K562 (cell line): ENCODE data around the gene SHISA7. TPM values are rescaled to one million over a fixed set of nuclear protein-coding genes. Genes with fewer than 3 reads are reported as not detected.

Experiments used
- ARNT ChIP-seq, 2 experiments: fragments of 450-650 bp; IDR thresholded peaks; 2 replicates each; pipeline ENCODE4 v1.6.1; 2016; ENCODE audit warnings: mild to moderate bottlenecking in 1 of 2
- CC2D1A ChIP-seq: fragments of 450-650 bp; IDR thresholded peaks from 2 replicates; pipeline ENCODE4 v1.6.1; 2017; ENCODE audit warnings: mild to moderate bottlenecking
- CTBP1 ChIP-seq: fragments of 450-650 bp; IDR thresholded peaks from 2 replicates; pipeline ENCODE4 v1.6.1; 2016; ENCODE audit warnings: borderline replicate concordance
- DNMT1 ChIP-seq: fragments of 450-650 bp; IDR thresholded peaks from 2 replicates; pipeline ENCODE4 v1.6.1; 2016; ENCODE audit warnings: antibody characterized with exemption, mild to moderate bottlenecking
- FOXA1 ChIP-seq: fragments of 450-650 bp; IDR thresholded peaks from 2 replicates; pipeline ENCODE4 v1.6.1; 2016; ENCODE audit warnings: mild to moderate bottlenecking, borderline replicate concordance
- FOXM1 ChIP-seq, 2 experiments: fragments of 450-650 bp in 1 of 2; sonication (generic) in 1 of 2; formaldehyde crosslinking in 1 of 2; IDR thresholded peaks; 2 replicates each; pipeline versions ENCODE4 v1.6.1 to v1.9.0; 2017 to 2022; ENCODE audit warnings: low read depth in 2 of 2, mild to moderate bottlenecking in 2 of 2, missing genetic modification reagents in 1 of 2, moderate library complexity in 1 of 2
- GABPB2 ChIP-seq: fragments of 250-450 bp; sonication (Bioruptor Pico); conservative IDR thresholded peaks from 2 replicates; pipeline ENCODE4 v1.5.1; 2021; ENCODE audit warnings: mild to moderate bottlenecking
- IRF1 ChIP-seq: sonication (generic); formaldehyde crosslinking; IDR thresholded peaks from 2 replicates; pipeline ENCODE4 v1.8.0; 2022; ENCODE audit warnings: missing genetic modification reagents, mild to moderate bottlenecking, borderline replicate concordance
- IRF9 ChIP-seq: fragments of 450-650 bp; IDR thresholded peaks from 2 replicates; pipeline ENCODE4 v1.6.1; 2016; ENCODE audit warnings: missing biosample characterization, missing genetic modification characterization
- KLF13 ChIP-seq: fragments of 450-650 bp; IDR thresholded peaks from 2 replicates; pipeline ENCODE4 v1.6.1; 2016; ENCODE audit warnings: missing genetic modification characterization, low read depth, mild to moderate bottlenecking, missing compliant biosample characterization, moderate library complexity, borderline replicate concordance
- LARP7 ChIP-seq: fragments of 450-650 bp; IDR thresholded peaks from 2 replicates; pipeline ENCODE4 v1.6.1; 2016
- NEUROD1 ChIP-seq: fragments of 150-350 bp; IDR thresholded peaks from 2 replicates; pipeline ENCODE4 v1.6.1; 2014; ENCODE audit warnings: borderline replicate concordance, low read length, low read depth; ENCODE audit not compliant: partially characterized antibody
- NR1H2 ChIP-seq: sonication (generic); formaldehyde crosslinking; IDR thresholded peaks from 2 replicates; pipeline ENCODE4 v1.4.0; 2020; ENCODE audit warnings: mild to moderate bottlenecking, missing genetic modification reagents
- PTRF ChIP-seq: fragments of 450-650 bp; IDR thresholded peaks from 2 replicates; pipeline ENCODE4 v1.6.1; 2016; ENCODE audit warnings: mild to moderate bottlenecking, missing genetic modification characterization, missing compliant biosample characterization
- SREBF1 ChIP-seq: fragments of 150-350 bp; IDR thresholded peaks from 2 replicates; pipeline ENCODE4 v1.6.1; 2014; ENCODE audit warnings: antibody characterized with exemption, low read depth, low read length, borderline replicate concordance
- SRSF9 ChIP-seq: fragments of 200-400 bp; formaldehyde crosslinking; IDR thresholded peaks from 2 replicates; pipeline ENCODE4 v1.6.1; 2017; ENCODE audit warnings: low read depth, low read length, borderline replicate concordance
- TFAM ChIP-seq: fragments of 250-450 bp; sonication (Bioruptor Pico); conservative IDR thresholded peaks from 2 replicates; pipeline ENCODE4 v1.5.0; 2021; ENCODE audit warnings: mild to moderate bottlenecking, moderate library complexity
- ZKSCAN1 ChIP-seq: fragments of 150-350 bp; IDR thresholded peaks from 2 replicates; pipeline ENCODE4 v1.6.1; 2016; ENCODE audit warnings: low read depth, low read length
- ZNF217 ChIP-seq: sonication (generic); formaldehyde crosslinking; IDR thresholded peaks from 2 replicates; pipeline ENCODE4 v1.8.0; 2022; ENCODE audit warnings: mild to moderate bottlenecking, missing genetic modification reagents
- ZNF224 ChIP-seq: sonication (generic); formaldehyde crosslinking; IDR thresholded peaks from 2 replicates; pipeline ENCODE4 v1.8.0; 2022; ENCODE audit warnings: mild to moderate bottlenecking, missing genetic modification reagents
- ZNF232 ChIP-seq: sonication (generic); formaldehyde crosslinking; IDR thresholded peaks from 2 replicates; pipeline ENCODE4 v1.8.0; 2022; ENCODE audit warnings: mild to moderate bottlenecking, missing genetic modification reagents
- ZNF57 ChIP-seq: fragments of 450-650 bp; formaldehyde crosslinking; IDR thresholded peaks from 2 replicates; pipeline ENCODE4 v1.4.0; 2020; ENCODE audit warnings: mild to moderate bottlenecking, moderate library complexity
- ZNF668 ChIP-seq: fragments of 250-450 bp; sonication (Bioruptor Pico); IDR thresholded peaks from 2 replicates; pipeline ENCODE4 v1.8.0; 2022; ENCODE audit warnings: mild to moderate bottlenecking, inconsistent platforms
- polyA plus RNA-seq, 8 experiments: library from polyadenylated mRNA; depleted of rRNA in 4 of 8; stranded (reverse) in 5 of 8; unstranded in 3 of 8; fragments of >200 nt; fragmentation: Nextera tagmentation in 2 of 8; fragmentation: Illumina TruSeq in 1 of 8; extraction: Ambion mirVana in 2 of 8; extraction: Trizol in 1 of 8; gene quantifications; 2 replicates each; pipeline versions ENCODE4 v1.2.1 to v1.2.3, GENCODE V29; 2011 to 2014; ENCODE audit warnings: inconsistent platforms in 1 of 8, missing spikeins in 1 of 8
- total RNA-seq, 7 experiments: library from RNA; depleted of rRNA in 6 of 7; stranded (reverse); fragments of >200 nt in 6 of 7; fragmentation: Illumina TruSeq in 2 of 7; extraction: Trizol in 2 of 7; gene quantifications; 2 replicates each; pipeline versions ENCODE4 v1.2.1 to v1.2.3, GENCODE V29; 2011 to 2021; ENCODE audit warnings: low replicate concordance in 1 of 7
- TF ChIP-seq, protein P1 (sequence below): fragments of 250-450 bp; sonication (Bioruptor Pico); IDR thresholded peaks from 2 replicates; pipeline ENCODE4 v1.5.0; 2020; ENCODE audit warnings: mild to moderate bottlenecking, borderline replicate concordance
- TF ChIP-seq, protein P2 (sequence below): fragments of 450-650 bp; IDR thresholded peaks from 2 replicates; pipeline ENCODE4 v1.6.1; 2016

SHISA7 gene
- total and polyA plus RNA-seq, 9 of the 15 experiments (the other 6 are each of a cell fraction or from before 2014, with no cell fraction given), result 0.01 to 0.40 (median 0.07) TPM

DNA sequence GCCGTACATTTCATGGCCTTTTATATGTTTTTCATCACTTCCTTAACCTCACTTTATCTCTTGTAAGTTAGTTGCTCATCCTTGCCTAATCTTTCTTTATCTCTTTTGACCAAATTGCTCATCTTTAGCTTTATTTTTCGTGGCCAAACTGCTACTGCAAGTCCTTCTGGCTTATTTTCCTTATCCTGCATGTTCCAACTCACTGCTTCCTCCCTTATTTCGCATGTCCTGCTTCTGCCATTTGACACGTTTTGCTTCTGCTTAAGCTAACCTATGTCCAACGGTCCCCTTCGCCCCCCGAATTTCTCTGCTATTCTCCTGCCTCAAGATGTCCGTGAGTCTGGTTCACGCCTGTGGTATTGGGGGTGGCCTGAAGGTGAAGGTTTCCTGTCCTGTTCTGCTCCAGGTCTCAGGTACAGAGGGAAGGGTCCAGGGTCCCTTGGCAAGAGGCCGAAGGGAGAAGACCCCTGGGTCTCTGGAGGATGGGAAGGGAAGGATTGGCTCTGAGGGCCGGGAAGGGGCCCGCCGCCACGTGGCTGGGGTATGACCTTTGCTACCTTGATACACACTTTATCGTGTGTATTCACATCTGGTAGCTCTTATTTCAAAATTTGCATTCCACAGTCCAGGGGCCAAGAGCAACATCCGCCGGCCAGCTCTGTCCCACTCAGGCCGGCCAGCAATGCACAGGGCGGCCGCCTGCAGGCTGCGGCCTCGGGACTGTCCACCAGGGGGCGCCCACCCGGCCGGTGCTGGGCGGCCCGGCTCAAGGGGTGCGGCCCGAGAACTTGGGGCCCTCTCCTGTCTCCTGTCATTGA, 24.3 kb upstream of the SHISA7 start (continued):
- TF ChIP-seq CC2D1A (peak; percentile 54; the same call in 1 of the 2 replicates), ZKSCAN1 (no peak), LARP7 (no peak), ZNF217 (CRISPR knock-in tag) (no peak), DNMT1 (no peak), PTRF (no peak), ZNF224 (CRISPR knock-in tag) (no peak; the same call in 1 of the 2 replicates), SRSF9 (no peak), SREBF1 (no peak), ARNT (IDR thresholded peaks at IDR 0.05) (peak in 1 of 2 experiments; percentile 96), ZNF57 (CRISPR knock-in tag) (no peak), KLF13 (tag) (no peak), CTBP1 (peak; percentile 97), NR1H2 (CRISPR knock-in tag) (no peak), NEUROD1 (no peak), ZNF232 (CRISPR knock-in tag) (no peak), GABPB2 (no peak), ZNF668 (no peak), FOXM1 (IDR thresholded peaks at IDR 0.05; ENCODE audit: low read depth) (peak; percentile 74), FOXM1 (CRISPR knock-in tag; IDR thresholded peaks at IDR 0.05; ENCODE audit: low read depth) (no peak), IRF9 (no peak), FOXA1 (no peak), IRF1 (CRISPR knock-in tag) (no peak), TFAM (CRISPR knock-in tag) (no peak)
- TF ChIP-seq, protein P1, sequence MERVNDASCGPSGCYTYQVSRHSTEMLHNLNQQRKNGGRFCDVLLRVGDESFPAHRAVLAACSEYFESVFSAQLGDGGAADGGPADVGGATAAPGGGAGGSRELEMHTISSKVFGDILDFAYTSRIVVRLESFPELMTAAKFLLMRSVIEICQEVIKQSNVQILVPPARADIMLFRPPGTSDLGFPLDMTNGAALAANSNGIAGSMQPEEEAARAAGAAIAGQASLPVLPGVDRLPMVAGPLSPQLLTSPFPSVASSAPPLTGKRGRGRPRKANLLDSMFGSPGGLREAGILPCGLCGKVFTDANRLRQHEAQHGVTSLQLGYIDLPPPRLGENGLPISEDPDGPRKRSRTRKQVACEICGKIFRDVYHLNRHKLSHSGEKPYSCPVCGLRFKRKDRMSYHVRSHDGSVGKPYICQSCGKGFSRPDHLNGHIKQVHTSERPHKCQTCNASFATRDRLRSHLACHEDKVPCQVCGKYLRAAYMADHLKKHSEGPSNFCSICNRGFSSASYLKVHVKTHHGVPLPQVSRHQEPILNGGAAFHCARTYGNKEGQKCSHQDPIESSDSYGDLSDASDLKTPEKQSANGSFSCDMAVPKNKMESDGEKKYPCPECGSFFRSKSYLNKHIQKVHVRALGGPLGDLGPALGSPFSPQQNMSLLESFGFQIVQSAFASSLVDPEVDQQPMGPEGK (CRISPR knock-in tag), result no peak
- TF ChIP-seq, protein P2, sequence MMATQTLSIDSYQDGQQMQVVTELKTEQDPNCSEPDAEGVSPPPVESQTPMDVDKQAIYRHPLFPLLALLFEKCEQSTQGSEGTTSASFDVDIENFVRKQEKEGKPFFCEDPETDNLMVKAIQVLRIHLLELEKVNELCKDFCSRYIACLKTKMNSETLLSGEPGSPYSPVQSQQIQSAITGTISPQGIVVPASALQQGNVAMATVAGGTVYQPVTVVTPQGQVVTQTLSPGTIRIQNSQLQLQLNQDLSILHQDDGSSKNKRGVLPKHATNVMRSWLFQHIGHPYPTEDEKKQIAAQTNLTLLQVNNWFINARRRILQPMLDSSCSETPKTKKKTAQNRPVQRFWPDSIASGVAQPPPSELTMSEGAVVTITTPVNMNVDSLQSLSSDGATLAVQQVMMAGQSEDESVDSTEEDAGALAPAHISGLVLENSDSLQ, result peak; percentile 33; the same call in 1 of the 2 replicates
